GM23338 (cell line): ENCODE results near the gene ZNF273. TPM values are rescaled to one million over a fixed set of nuclear protein-coding genes. Genes with fewer than 3 reads are reported as not detected.

Experiments
- ATAC-seq: fragments of 200-7000 bp; cut with Tn5 transposase; 3 replicates; pipeline ENCODE4 v1.9.1; 2020
- DNase-seq: peaks from one replicate; pipeline ENCODE4 v3.0.0-alpha.2; 2015; ENCODE audit warnings: low spot score
- H2AFZ ChIP-seq: fragments of 200-600 bp; sonication (generic); 2 replicates; pipeline ENCODE4 v1.8.0; 2016; ENCODE audit warnings: antibody characterized with exemption, mild to moderate bottlenecking, moderate library complexity
- H3F3A ChIP-seq: fragments of 200-600 bp; sonication (generic); replicated peaks from 2 replicates; pipeline ENCODE4 v1.8.0; 2017; ENCODE audit warnings: antibody characterized with exemption, mixed run types, low read depth
- H3K27ac ChIP-seq: fragments of 200-600 bp; sonication (generic); 2 replicates; pipeline ENCODE4 v1.6.1; 2016; ENCODE audit warnings: low read depth
- H3K27me3 ChIP-seq: fragments of 200-600 bp; sonication (generic); 2 replicates; pipeline ENCODE4 v1.8.0; 2016; ENCODE audit warnings: mild to moderate bottlenecking, mixed run types, moderate library complexity; ENCODE audit not compliant: insufficient read depth
- H3K36me3 ChIP-seq: fragments of 200-600 bp; sonication (generic); 2 replicates; pipeline ENCODE4 v1.8.0; 2016; ENCODE audit warnings: mild to moderate bottlenecking; ENCODE audit not compliant: insufficient read depth
- H3K4me1 ChIP-seq: fragments of 200-600 bp; sonication (generic); 2 replicates; pipeline ENCODE4 v1.8.0; 2016; ENCODE audit warnings: mild to moderate bottlenecking, moderate library complexity; ENCODE audit not compliant: insufficient read depth
- H3K4me2 ChIP-seq: fragments of 200-600 bp; sonication (generic); 2 replicates; pipeline ENCODE4 v1.7.1; 2017; ENCODE audit warnings: mixed run types
- H3K4me3 ChIP-seq: fragments of 200-600 bp; sonication (generic); 2 replicates; pipeline ENCODE4 v1.6.1; 2016; ENCODE audit warnings: mixed run types
- H3K79me2 ChIP-seq: fragments of 200-600 bp; sonication (generic); replicated peaks from 2 replicates; pipeline ENCODE4 v1.8.0; 2017; ENCODE audit warnings: mild to moderate bottlenecking; ENCODE audit not compliant: insufficient read depth
- H3K9me2 ChIP-seq: fragments of 200-600 bp; sonication (generic); 2 replicates; pipeline ENCODE4 v1.8.0; 2017; ENCODE audit not compliant: insufficient read depth
- H4K20me1 ChIP-seq: fragments of 200-600 bp; sonication (generic); replicated peaks from 2 replicates; pipeline ENCODE4 v1.8.0; 2017; ENCODE audit warnings: mild to moderate bottlenecking; ENCODE audit not compliant: insufficient read depth
- H3K27ac Mint-ChIP-seq: 2 replicates; pipeline ENCODE4 v1.8.0; 2020; ENCODE audit warnings: inconsistent platforms, mild to moderate bottlenecking, moderate library complexity, mixed read lengths
- H3K27me3 Mint-ChIP-seq: 3 replicates; pipeline ENCODE4 v1.8.0; 2022; ENCODE audit warnings: low read depth, mild to moderate bottlenecking, moderate library complexity, mixed read lengths, inconsistent platforms; ENCODE audit not compliant: insufficient read depth, poor library complexity
- H3K36me3 Mint-ChIP-seq: 3 replicates; pipeline ENCODE4 v1.8.0; 2021; ENCODE audit warnings: low read depth, mild to moderate bottlenecking, inconsistent platforms, moderate library complexity, mixed read lengths
- H3K4me1 Mint-ChIP-seq: 3 replicates; pipeline ENCODE4 v1.8.0; 2020; ENCODE audit warnings: mild to moderate bottlenecking, inconsistent platforms, mixed read lengths
- H3K4me3 Mint-ChIP-seq: 3 replicates; pipeline ENCODE4 v1.8.0; 2021; ENCODE audit warnings: moderate library complexity, mild to moderate bottlenecking, inconsistent platforms, mixed read lengths
- H3K9me3 Mint-ChIP-seq: 3 replicates; pipeline ENCODE4 v1.8.0; 2020; ENCODE audit warnings: moderate library complexity, mild to moderate bottlenecking, inconsistent platforms, mixed read lengths
- CREB1 ChIP-seq: fragments of 250-450 bp; sonication (Bioruptor Pico); IDR thresholded peaks from 2 replicates; pipeline ENCODE4 v1.5.0; 2020; ENCODE audit warnings: low read depth, mild to moderate bottlenecking, moderate library complexity
- EZH2 ChIP-seq: fragments of 200-600 bp; sonication (generic); IDR thresholded peaks from one replicate; pipeline ENCODE4 v1.8.0; 2017; ENCODE audit warnings: antibody characterized with exemption, mild to moderate bottlenecking, low read depth; ENCODE audit not compliant: unreplicated experiment
- EZH2phosphoT487 ChIP-seq: fragments of 200-600 bp; sonication (generic); IDR thresholded peaks from one replicate; pipeline ENCODE4 v1.8.1; 2018; ENCODE audit warnings: antibody characterized with exemption; ENCODE audit not compliant: unreplicated experiment
- JUNB ChIP-seq: IDR thresholded peaks from one replicate; pipeline ENCODE4 v1.6.1; 2016; ENCODE audit warnings: antibody characterized with exemption; ENCODE audit not compliant: unreplicated experiment
- NANOG ChIP-seq: IDR thresholded peaks from 2 replicates; pipeline ENCODE4 v1.6.1; 2016; ENCODE audit warnings: antibody characterized with exemption, borderline replicate concordance
- POLR2AphosphoS5 ChIP-seq: IDR thresholded peaks from 2 replicates; pipeline ENCODE4 v1.6.1; 2016; ENCODE audit warnings: antibody characterized with exemption, low read depth
- STAT1 ChIP-seq: IDR thresholded peaks from one replicate; pipeline ENCODE4 v1.6.1; 2016; ENCODE audit warnings: antibody characterized with exemption; ENCODE audit not compliant: unreplicated experiment
- ZNF114 ChIP-seq: fragments of 250-450 bp; sonication (Bioruptor Pico); IDR thresholded peaks from 2 replicates; pipeline ENCODE4 v1.5.0; 2020; ENCODE audit warnings: mild to moderate bottlenecking, moderate library complexity
- ZNF331 ChIP-seq: fragments of 250-450 bp; sonication (Bioruptor Pico); IDR thresholded peaks from 2 replicates; pipeline ENCODE4 v1.5.0; 2020; ENCODE audit warnings: low read depth, mild to moderate bottlenecking, moderate library complexity
- polyA plus RNA-seq: library from polyadenylated mRNA; unstranded; fragments of >200 nt; fragmentation: Nextera tagmentation; extraction: Ambion mirVana; gene quantifications from 2 replicates; pipeline ENCODE4 v1.2.1, GENCODE V29; 2016
- total RNA-seq: library from RNA; depleted of rRNA; stranded (reverse); fragments of >200 nt; shearing (Covaris generic); gene quantifications from 2 replicates; pipeline ENCODE4 v1.2.3, GENCODE V29; 2014
- TF ChIP-seq, protein P1 (sequence below): fragments of 250-450 bp; sonication (Bioruptor Pico); IDR thresholded peaks from 2 replicates; pipeline ENCODE4 v1.5.0; 2020; ENCODE audit warnings: mild to moderate bottlenecking, moderate library complexity
- TF ChIP-seq, protein P2 (sequence below): IDR thresholded peaks from one replicate; pipeline ENCODE4 v1.6.1; 2018; ENCODE audit warnings: antibody characterized with exemption; ENCODE audit not compliant: unreplicated experiment
- TF ChIP-seq, protein P3 (sequence below): IDR thresholded peaks from 2 replicates; pipeline ENCODE4 v1.6.1; 2016; ENCODE audit warnings: antibody characterized with exemption

ZNF273 gene
- total and polyA plus RNA-seq, 2 experiments from 2014 or later, result 16.4 to 34.3 TPM

DNA sequence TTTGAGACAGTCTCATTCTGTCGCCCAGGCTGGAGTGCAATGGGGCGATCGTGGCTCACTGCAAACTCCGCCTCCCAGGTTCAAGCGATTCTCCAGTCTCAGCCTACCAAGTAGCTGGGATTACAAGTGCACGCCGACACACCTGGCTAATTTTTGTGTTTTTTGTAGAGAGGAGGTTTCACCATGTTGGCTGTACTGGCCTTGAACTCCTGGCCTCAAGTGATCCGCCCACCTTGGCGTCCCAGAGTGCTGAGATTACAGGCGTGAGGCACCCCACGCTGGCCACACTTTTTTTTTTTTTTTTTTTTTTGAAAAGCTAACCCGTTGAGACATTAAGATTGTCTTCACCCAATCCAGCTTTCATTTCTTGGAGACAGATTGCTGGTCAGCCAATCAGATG lies 2.1 kb downstream of the ZNF273 start:
- ATAC-seq (no peak), DNase-seq (no peak)
- Histone ChIP-seq H3K4me2 (peak overlapping the region; percentile 99), H3K36me3 (no peaks in the 10 kb centered on the region), H3K79me2 (peaks cover 70% of the 10 kb centered on the region), H4K20me1 (peaks cover 47% of the 10 kb centered on the region), H3K4me3 (peak overlapping the region; percentile 97), H3F3A (no peaks in the 10 kb centered on the region), H3K27ac (no peak overlapping the region), H3K27me3 (no peaks in the 10 kb centered on the region), H3K9me2 (no peaks in the 10 kb centered on the region), H3K4me1 (peaks cover 51% of the 10 kb centered on the region), H2AFZ (no peak overlapping the region)
- peaks cover 42% of the 10 kb centered on the region for H3K4me1 Mint-ChIP-seq
- H3K9me3 Mint-ChIP-seq, result peaks cover 6% of the 10 kb centered on the region; the same call in 1 of the 3 replicates
- peaks cover 2% of the 10 kb centered on the region for H3K27me3 Mint-ChIP-seq
- no peak for TF ChIP-seq POLR2AphosphoS5
- no peak for TF ChIP-seq EZH2phosphoT487
- H3K4me3 Mint-ChIP-seq, result peak overlapping the region; percentile 99
- no peak overlapping the region for H3K27ac Mint-ChIP-seq
- peaks cover 12% of the 10 kb centered on the region; the same call in 2 of the 3 replicates for H3K36me3 Mint-ChIP-seq

DNA sequence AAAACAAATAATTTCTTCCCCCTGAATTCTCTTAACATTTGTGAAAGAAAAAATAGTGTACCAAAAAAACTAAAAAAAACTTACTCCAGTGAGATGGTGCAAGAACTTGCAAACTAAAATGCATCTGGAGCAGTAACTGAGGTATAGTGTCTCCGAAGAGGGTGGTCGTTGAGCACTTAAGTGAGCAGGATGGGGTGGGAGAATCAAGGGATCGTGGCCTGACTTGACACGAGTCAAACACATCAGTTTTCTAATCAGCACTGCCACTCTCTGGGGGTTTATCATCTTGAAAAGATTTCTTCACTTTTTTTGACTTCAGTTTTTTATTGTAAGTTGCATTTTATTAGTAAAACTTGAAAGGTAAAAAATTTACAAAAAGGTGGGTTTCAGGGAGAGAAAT lies 2.5 kb downstream of the ZNF273 start:
- Histone ChIP-seq H3K9me2 (no peaks in the 10 kb centered on the region), H3K79me2 (peaks cover 74% of the 10 kb centered on the region), H3K4me2 (peak overlapping the region; percentile 99), H3K4me1 (peaks cover 55% of the 10 kb centered on the region), H2AFZ (no peak overlapping the region), H3K4me3 (peak overlapping the region; percentile 27), H3K36me3 (no peaks in the 10 kb centered on the region), H3F3A (no peaks in the 10 kb centered on the region), H4K20me1 (peaks cover 51% of the 10 kb centered on the region), H3K27me3 (no peaks in the 10 kb centered on the region), H3K27ac (no peak overlapping the region)
- H3K9me3 Mint-ChIP-seq, result peaks cover 6% of the 10 kb centered on the region; the same call in 1 of the 3 replicates
- no peak overlapping the region for H3K27ac Mint-ChIP-seq
- DNase-seq, result no peak
- H3K4me3 Mint-ChIP-seq, result peak overlapping the region; percentile 99
- H3K27me3 Mint-ChIP-seq, result peaks cover 2% of the 10 kb centered on the region
- H3K4me1 Mint-ChIP-seq, result peaks cover 42% of the 10 kb centered on the region
- ATAC-seq, result no peak
- peaks cover 13% of the 10 kb centered on the region; the same call in 2 of the 3 replicates for H3K36me3 Mint-ChIP-seq
- TF ChIP-seq ZNF331 (CRISPR knock-in tag) (no peak), EZH2 (no peak), STAT1 (no peak), ZNF114 (CRISPR knock-in tag) (no peak), CREB1 (CRISPR knock-in tag) (no peak), EZH2phosphoT487 (no peak), NANOG (no peak), JUNB (no peak), POLR2AphosphoS5 (no peak)
- TF ChIP-seq, protein P1, sequence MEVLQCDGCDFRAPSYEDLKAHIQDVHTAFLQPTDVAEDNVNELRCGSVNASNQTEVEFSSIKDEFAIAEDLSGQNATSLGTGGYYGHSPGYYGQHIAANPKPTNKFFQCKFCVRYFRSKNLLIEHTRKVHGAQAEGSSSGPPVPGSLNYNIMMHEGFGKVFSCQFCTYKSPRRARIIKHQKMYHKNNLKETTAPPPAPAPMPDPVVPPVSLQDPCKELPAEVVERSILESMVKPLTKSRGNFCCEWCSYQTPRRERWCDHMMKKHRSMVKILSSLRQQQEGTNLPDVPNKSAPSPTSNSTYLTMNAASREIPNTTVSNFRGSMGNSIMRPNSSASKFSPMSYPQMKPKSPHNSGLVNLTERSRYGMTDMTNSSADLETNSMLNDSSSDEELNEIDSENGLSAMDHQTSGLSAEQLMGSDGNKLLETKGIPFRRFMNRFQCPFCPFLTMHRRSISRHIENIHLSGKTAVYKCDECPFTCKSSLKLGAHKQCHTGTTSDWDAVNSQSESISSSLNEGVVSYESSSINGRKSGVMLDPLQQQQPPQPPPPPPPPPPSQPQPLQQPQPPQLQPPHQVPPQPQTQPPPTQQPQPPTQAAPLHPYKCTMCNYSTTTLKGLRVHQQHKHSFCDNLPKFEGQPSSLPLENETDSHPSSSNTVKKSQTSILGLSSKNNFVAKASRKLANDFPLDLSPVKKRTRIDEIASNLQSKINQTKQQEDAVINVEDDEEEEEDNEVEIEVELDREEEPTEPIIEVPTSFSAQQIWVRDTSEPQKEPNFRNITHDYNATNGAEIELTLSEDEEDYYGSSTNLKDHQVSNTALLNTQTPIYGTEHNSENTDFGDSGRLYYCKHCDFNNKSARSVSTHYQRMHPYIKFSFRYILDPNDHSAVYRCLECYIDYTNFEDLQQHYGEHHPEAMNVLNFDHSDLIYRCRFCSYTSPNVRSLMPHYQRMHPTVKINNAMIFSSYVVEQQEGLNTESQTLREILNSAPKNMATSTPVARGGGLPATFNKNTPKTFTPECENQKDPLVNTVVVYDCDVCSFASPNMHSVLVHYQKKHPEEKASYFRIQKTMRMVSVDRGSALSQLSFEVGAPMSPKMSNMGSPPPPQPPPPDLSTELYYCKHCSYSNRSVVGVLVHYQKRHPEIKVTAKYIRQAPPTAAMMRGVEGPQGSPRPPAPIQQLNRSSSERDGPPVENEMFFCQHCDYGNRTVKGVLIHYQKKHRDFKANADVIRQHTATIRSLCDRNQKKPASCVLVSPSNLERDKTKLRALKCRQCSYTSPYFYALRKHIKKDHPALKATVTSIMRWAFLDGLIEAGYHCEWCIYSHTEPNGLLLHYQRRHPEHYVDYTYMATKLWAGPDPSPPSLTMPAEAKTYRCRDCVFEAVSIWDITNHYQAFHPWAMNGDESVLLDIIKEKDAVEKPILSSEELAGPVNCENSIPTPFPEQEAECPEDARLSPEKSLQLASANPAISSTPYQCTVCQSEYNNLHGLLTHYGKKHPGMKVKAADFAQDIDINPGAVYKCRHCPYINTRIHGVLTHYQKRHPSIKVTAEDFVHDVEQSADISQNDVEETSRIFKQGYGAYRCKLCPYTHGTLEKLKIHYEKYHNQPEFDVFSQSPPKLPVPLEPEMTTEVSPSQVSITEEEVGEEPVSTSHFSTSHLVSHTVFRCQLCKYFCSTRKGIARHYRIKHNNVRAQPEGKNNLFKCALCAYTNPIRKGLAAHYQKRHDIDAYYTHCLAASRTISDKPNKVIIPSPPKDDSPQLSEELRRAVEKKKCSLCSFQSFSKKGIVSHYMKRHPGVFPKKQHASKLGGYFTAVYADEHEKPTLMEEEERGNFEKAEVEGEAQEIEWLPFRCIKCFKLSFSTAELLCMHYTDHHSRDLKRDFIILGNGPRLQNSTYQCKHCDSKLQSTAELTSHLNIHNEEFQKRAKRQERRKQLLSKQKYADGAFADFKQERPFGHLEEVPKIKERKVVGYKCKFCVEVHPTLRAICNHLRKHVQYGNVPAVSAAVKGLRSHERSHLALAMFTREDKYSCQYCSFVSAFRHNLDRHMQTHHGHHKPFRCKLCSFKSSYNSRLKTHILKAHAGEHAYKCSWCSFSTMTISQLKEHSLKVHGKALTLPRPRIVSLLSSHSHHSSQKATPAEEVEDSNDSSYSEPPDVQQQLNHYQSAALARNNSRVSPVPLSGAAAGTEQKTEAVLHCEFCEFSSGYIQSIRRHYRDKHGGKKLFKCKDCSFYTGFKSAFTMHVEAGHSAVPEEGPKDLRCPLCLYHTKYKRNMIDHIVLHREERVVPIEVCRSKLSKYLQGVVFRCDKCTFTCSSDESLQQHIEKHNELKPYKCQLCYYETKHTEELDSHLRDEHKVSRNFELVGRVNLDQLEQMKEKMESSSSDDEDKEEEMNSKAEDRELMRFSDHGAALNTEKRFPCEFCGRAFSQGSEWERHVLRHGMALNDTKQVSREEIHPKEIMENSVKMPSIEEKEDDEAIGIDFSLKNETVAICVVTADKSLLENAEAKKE (CRISPR knock-in tag), result no peak
- TF ChIP-seq, protein P2, sequence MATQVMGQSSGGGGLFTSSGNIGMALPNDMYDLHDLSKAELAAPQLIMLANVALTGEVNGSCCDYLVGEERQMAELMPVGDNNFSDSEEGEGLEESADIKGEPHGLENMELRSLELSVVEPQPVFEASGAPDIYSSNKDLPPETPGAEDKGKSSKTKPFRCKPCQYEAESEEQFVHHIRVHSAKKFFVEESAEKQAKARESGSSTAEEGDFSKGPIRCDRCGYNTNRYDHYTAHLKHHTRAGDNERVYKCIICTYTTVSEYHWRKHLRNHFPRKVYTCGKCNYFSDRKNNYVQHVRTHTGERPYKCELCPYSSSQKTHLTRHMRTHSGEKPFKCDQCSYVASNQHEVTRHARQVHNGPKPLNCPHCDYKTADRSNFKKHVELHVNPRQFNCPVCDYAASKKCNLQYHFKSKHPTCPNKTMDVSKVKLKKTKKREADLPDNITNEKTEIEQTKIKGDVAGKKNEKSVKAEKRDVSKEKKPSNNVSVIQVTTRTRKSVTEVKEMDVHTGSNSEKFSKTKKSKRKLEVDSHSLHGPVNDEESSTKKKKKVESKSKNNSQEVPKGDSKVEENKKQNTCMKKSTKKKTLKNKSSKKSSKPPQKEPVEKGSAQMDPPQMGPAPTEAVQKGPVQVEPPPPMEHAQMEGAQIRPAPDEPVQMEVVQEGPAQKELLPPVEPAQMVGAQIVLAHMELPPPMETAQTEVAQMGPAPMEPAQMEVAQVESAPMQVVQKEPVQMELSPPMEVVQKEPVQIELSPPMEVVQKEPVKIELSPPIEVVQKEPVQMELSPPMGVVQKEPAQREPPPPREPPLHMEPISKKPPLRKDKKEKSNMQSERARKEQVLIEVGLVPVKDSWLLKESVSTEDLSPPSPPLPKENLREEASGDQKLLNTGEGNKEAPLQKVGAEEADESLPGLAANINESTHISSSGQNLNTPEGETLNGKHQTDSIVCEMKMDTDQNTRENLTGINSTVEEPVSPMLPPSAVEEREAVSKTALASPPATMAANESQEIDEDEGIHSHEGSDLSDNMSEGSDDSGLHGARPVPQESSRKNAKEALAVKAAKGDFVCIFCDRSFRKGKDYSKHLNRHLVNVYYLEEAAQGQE, result no peak
- TF ChIP-seq, protein P3, sequence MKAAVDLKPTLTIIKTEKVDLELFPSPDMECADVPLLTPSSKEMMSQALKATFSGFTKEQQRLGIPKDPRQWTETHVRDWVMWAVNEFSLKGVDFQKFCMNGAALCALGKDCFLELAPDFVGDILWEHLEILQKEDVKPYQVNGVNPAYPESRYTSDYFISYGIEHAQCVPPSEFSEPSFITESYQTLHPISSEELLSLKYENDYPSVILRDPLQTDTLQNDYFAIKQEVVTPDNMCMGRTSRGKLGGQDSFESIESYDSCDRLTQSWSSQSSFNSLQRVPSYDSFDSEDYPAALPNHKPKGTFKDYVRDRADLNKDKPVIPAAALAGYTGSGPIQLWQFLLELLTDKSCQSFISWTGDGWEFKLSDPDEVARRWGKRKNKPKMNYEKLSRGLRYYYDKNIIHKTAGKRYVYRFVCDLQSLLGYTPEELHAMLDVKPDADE, result no peak
